HCT116 (cell line): ENCODE results near the gene VTI1A. TPM values are rescaled to one million over a fixed set of nuclear protein-coding genes. Genes with fewer than 3 reads are reported as not detected.

Experiments used
- ATAC-seq: fragments of 200-7000 bp; cut with Tn5 transposase; 2 replicates; pipeline ENCODE4 v1.9.1; 2020; ENCODE audit warnings: mild to moderate bottlenecking, moderate library complexity
- BruUV-seq: library from RNA; stranded (reverse); fragments of 400-500 nt; replicated peaks from 2 replicates; lab custom pipeline; 2021; lab: Mats Ljungman, UMichigan
- CTCF ChIA-PET: fragments of 300-600 bp; sonication (Branson Sonifier 250); formaldehyde crosslinking; loops from one replicate; lab custom pipeline; 2021; ENCODE audit warnings: antibody characterized with exemption; lab: Charles Lee
- POLR2A ChIA-PET: fragments of 300-600, 350-600 bp; sonication (Branson Sonifier 250); formaldehyde crosslinking; loops from one replicate; lab custom pipeline; 2021; ENCODE audit warnings: antibody characterized with exemption; lab: Charles Lee
- RAD21 ChIA-PET, 2 experiments: fragments of 300-600 bp; sonication (Branson Sonifier 250); formaldehyde crosslinking; loops; one replicate each; lab custom pipeline; 2023; ENCODE audit warnings: low total read pairs in 2 of 2; ENCODE audit not compliant: uncharacterized antibody in 2 of 2, unreplicated experiment in 2 of 2, low non-redundant PET in 1 of 2; lab: Charles Lee
- DNase-seq: peaks from one replicate; pipeline ENCODE4 v3.0.0-alpha.2; 2010; ENCODE audit warnings: low read depth, low spot score
- H2AFZ ChIP-seq: fragments of 200-600 bp; shearing (Covaris generic), sonication (generic); 2 replicates; pipeline ENCODE4 v1.6.1; 2017; ENCODE audit warnings: low read depth, mixed run types, mixed read lengths, antibody characterized with exemption, low read length; ENCODE audit not compliant: poor library complexity, severe bottlenecking
- H3K27ac ChIP-seq: 2 replicates; pipeline ENCODE4 v1.5.1; 2012; ENCODE audit warnings: low read depth, low read length
- H3K27me3 ChIP-seq: fragments of 200-600 bp; sonication (generic); 2 replicates; pipeline ENCODE4 v1.6.1; 2016; ENCODE audit warnings: mixed run types, low read length, mixed read lengths; ENCODE audit not compliant: insufficient read depth
- H3K36me3 ChIP-seq, 2 experiments: fragments of 200-500 bp in 1 of 2; fragments of 200-600 bp in 1 of 2; sonication (Bioruptor generic) in 1 of 2; sonication (generic) in 1 of 2; 2 replicates each; pipeline versions ENCODE4 v1.5.1 to v1.6.1; 2014 to 2016; ENCODE audit warnings: low read length in 2 of 2, inconsistent platforms in 1 of 2, mixed read lengths in 1 of 2, mixed run types in 1 of 2; ENCODE audit not compliant: insufficient read depth in 2 of 2, control insufficient read depth in 1 of 2
- H3K4me1 ChIP-seq, 2 experiments: fragments of 200-600 bp in 1 of 2; sonication (generic) in 1 of 2; 2 replicates each; pipeline versions ENCODE4 v1.5.1 to v1.6.1; 2012 to 2017; ENCODE audit warnings: low read length in 2 of 2, inconsistent platforms in 1 of 2, mild to moderate bottlenecking in 1 of 2, mixed read lengths in 1 of 2, mixed run types in 1 of 2, moderate library complexity in 1 of 2; ENCODE audit not compliant: insufficient read depth in 2 of 2, control insufficient read depth in 1 of 2
- H3K4me2 ChIP-seq: fragments of 200-600 bp; sonication (generic); 2 replicates; pipeline ENCODE4 v1.6.1; 2017; ENCODE audit warnings: mixed run types, low read length, mixed read lengths
- H3K4me3 ChIP-seq, 2 experiments: fragments of 200-600 bp in 1 of 2; sonication (generic) in 1 of 2; replicated peaks in 1 of 2; 2 replicates each; pipeline ENCODE4 v1.5.1; 2011 to 2016; ENCODE audit warnings: low read length in 2 of 2, control low read depth in 1 of 2, low read depth in 1 of 2, mild to moderate bottlenecking in 1 of 2, mixed read lengths in 1 of 2, mixed run types in 1 of 2
- H3K79me2 ChIP-seq: fragments of 200-600 bp; sonication (generic); 2 replicates; pipeline ENCODE4 v1.6.1; 2017; ENCODE audit warnings: mild to moderate bottlenecking, mixed run types, low read length, moderate library complexity, mixed read lengths; ENCODE audit not compliant: insufficient read depth
- H3K9ac ChIP-seq: fragments of 200-600 bp; sonication (generic); 2 replicates; pipeline ENCODE4 v1.6.1; 2016; ENCODE audit warnings: low read length, mixed read lengths
- H3K9me2 ChIP-seq: fragments of 200-600 bp; sonication (generic), shearing (Covaris generic); 2 replicates; pipeline ENCODE4 v1.6.1; 2017; ENCODE audit warnings: mixed run types, mild to moderate bottlenecking, moderate library complexity; ENCODE audit not compliant: insufficient read depth
- H3K9me3 ChIP-seq, 2 experiments: fragments of 200-500 bp in 1 of 2; fragments of 200-600 bp in 1 of 2; sonication (Bioruptor generic) in 1 of 2; sonication (generic) in 1 of 2; 2 replicates each; pipeline ENCODE4 v1.6.1; 2014 to 2017; ENCODE audit warnings: low read length in 2 of 2, mixed read lengths in 2 of 2, inconsistent platforms in 1 of 2, low read depth in 1 of 2, mild to moderate bottlenecking in 1 of 2, mixed run types in 1 of 2, moderate library complexity in 1 of 2; ENCODE audit not compliant: control insufficient read depth in 1 of 2, insufficient read depth in 1 of 2
- H4K20me1 ChIP-seq: fragments of 200-600 bp; sonication (generic), shearing (Covaris generic); 2 replicates; pipeline ENCODE4 v1.6.1; 2017; ENCODE audit warnings: mixed run types, mild to moderate bottlenecking, moderate library complexity; ENCODE audit not compliant: insufficient read depth
- CEBPB ChIP-seq: IDR thresholded peaks from 2 replicates; pipeline ENCODE4 v1.6.1; 2012; ENCODE audit warnings: low read depth
- CTCF ChIP-seq, 3 experiments: fragments of 200-600 bp in 1 of 3; sonication (generic) in 1 of 3; IDR thresholded peaks in 2 of 3; conservative IDR thresholded peaks in 1 of 3; 2 replicates each; pipeline ENCODE4 v1.5.1; 2012 to 2017; ENCODE audit warnings: low read depth in 2 of 3, low read length in 2 of 3, antibody characterized with exemption in 1 of 3, borderline replicate concordance in 1 of 3, control low read depth in 1 of 3, mild to moderate bottlenecking in 1 of 3, mixed read lengths in 1 of 3, mixed run types in 1 of 3, moderate library complexity in 1 of 3; ENCODE audit not compliant: insufficient read depth in 1 of 3
- EZH2 ChIP-seq: fragments of 200-600 bp; sonication (generic); IDR thresholded peaks from 2 replicates; pipeline ENCODE4 v1.6.1; 2017; ENCODE audit warnings: antibody characterized with exemption, mixed run types
- FOSL1 ChIP-seq: IDR thresholded peaks from 2 replicates; pipeline ENCODE4 v1.6.1; 2012; ENCODE audit warnings: low read depth
- MAX ChIP-seq: IDR thresholded peaks from 2 replicates; pipeline ENCODE4 v1.6.1; 2012
- POLR2A ChIP-seq: IDR thresholded peaks from 2 replicates; pipeline ENCODE4 v1.7.0; 2011; ENCODE audit warnings: borderline replicate concordance; ENCODE audit not compliant: insufficient read depth, insufficient read length; ENCODE audit errors: extremely low read depth
- RAD21 ChIP-seq: IDR thresholded peaks from 2 replicates; pipeline ENCODE4 v1.6.1; 2012; ENCODE audit warnings: low read depth, mild to moderate bottlenecking
- SIN3A ChIP-seq: IDR thresholded peaks from 2 replicates; pipeline ENCODE4 v1.6.1; 2012; ENCODE audit warnings: low read depth
- SRF ChIP-seq: IDR thresholded peaks from 2 replicates; pipeline ENCODE4 v1.6.1; 2012; ENCODE audit warnings: low read depth
- ZBTB33 ChIP-seq: IDR thresholded peaks from 2 replicates; pipeline ENCODE4 v1.6.1; 2011; ENCODE audit warnings: mild to moderate bottlenecking, low read length, moderate library complexity; ENCODE audit not compliant: insufficient replicate concordance; ENCODE audit errors: extremely low read depth
- ZFX ChIP-seq: fragments of 450-650 bp; IDR thresholded peaks from 2 replicates; pipeline ENCODE4 v1.6.1; 2017
- ZNF274 ChIP-seq: fragments of 200-500 bp; sonication (Bioruptor generic); IDR thresholded peaks from 2 replicates; pipeline ENCODE4 v1.6.1; 2014; ENCODE audit warnings: mild to moderate bottlenecking, low read depth, low read length, inconsistent platforms
- intact Hi-C: fragments of 100-400 bp; cut with micrococcal nuclease; formaldehyde crosslinking; loops from 2 replicates; pipeline ENCODE4 v1.10.0; 2022
- total RNA-seq: library from RNA; stranded (reverse); gene quantifications from one replicate; pipeline ENCODE4 v1.2.1, GENCODE V29; 2021; ENCODE audit not compliant: unreplicated experiment
- TF ChIP-seq, protein P1 (sequence below): IDR thresholded peaks from 2 replicates; pipeline ENCODE4 v1.6.1; 2012

VTI1A gene
- total RNA-seq, 1 experiment from 2014 or later, result 80.7 TPM

DNA sequence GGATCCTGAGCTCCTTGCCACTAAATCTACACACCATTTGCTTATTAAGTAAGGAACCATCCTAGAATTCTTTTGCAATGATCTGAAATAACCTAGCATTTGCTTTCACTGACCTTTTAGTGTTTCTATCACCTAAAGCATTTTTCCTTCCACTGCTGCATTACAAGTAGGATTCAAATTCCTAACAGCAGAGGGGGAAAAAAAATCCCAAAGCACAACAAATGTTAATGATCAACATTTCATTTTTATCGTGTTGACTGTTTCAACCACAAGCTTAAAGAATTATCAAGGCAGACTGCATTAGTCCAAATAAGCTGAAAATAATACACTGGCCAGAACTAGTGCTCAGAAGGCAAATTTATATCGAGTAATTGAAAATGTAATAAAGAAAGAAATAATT, 328.4 kb downstream of the VTI1A start:
- Histone ChIP-seq H3K4me1 (peaks cover 18 to 30% of the 10 kb centered on the region in 2 experiments), H3K9me3 (no peaks in the 10 kb centered on the region), H2AFZ (no peak overlapping the region), H3K9me2 (no peaks in the 10 kb centered on the region), H3K36me3 (no peaks in the 10 kb centered on the region), H3K27ac (no peak overlapping the region), H3K79me2 (no peaks in the 10 kb centered on the region), H3K9ac (no peak overlapping the region), H3K4me3 (no peak overlapping the region), H4K20me1 (no peaks in the 10 kb centered on the region), H3K27me3 (no peaks in the 10 kb centered on the region), H3K4me2 (no peak overlapping the region)
- POLR2A ChIA-PET, result no interaction called here
- intact Hi-C loops, result no loop called here
- TF ChIP-seq ZNF274, result no peak
- TF ChIP-seq CTCF (IDR thresholded peaks at IDR 0.05 in 2 of 3, conservative IDR thresholded peaks at IDR 0.05 in 1 of 3; ENCODE audit: borderline replicate concordance in 1 of 3, insufficient read depth in 1 of 3, low read depth in 2 of 3, low read length in 2 of 3), result peak in 2 of 3 experiments; percentile 13 to 30; a peak in 1 of 6 replicates
- CTCF ChIA-PET, result no interaction called here
- RAD21 ChIA-PET, result no interaction called here
- BruUV-seq, result no TSS peak
- ATAC-seq, result no peak
- no peak for DNase-seq

DNA sequence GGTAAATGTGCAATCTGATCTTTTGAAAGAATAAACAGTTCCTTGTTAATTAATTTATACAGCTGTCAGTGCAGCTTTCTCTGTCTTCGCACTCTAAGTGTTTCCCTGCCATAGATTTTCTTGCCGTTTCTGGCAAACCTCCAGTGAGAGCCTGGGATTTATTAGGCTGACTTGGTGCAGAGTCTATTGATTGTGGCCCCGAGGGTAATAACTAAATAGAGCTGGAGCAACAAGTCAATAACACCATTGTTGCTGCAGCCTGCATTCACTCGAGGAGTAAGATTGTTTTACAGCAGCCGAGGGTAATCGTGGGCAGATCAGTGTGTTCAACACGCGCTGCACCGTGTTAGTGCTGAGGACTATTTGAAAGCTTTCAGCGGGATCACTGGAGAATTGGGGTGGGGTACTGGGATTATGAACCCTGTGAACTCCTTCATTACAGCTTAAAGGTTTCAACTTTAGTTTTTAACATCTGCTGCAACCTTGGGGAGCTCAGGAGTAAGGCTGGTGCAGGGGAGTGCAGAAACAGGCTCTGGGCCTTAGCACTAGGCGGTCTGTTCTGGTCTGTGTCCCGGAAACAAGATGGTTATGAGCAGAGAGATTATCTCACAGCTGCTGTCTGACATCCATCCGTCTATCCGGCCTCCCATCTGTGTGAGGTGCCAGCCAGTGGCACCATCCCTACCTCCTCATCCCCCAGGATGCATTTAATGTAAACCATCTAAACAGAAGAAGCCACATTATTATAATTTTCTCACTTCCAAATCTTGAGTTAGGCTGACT, 329.1 kb downstream of the VTI1A start:
- Histone ChIP-seq H3K4me2 (no peak overlapping the region), H3K79me2 (no peaks in the 10 kb centered on the region), H2AFZ (no peak overlapping the region), H3K4me3 (no peak overlapping the region), H3K36me3 (no peaks in the 10 kb centered on the region), H3K27ac (no peak overlapping the region), H3K9ac (no peak overlapping the region), H3K9me3 (no peaks in the 10 kb centered on the region), H3K27me3 (no peaks in the 10 kb centered on the region), H3K9me2 (no peaks in the 10 kb centered on the region), H3K4me1 (peaks cover 18 to 30% of the 10 kb centered on the region in 2 experiments), H4K20me1 (no peaks in the 10 kb centered on the region)
- ChIA-PET POLR2A (no interaction called here), RAD21 (no interaction called here), CTCF (no interaction called here)
- DNase-seq (no peak), ATAC-seq (no peak)
- BruUV-seq, result no TSS peak
- intact Hi-C loops, result no loop called here
- TF ChIP-seq POLR2A, result no peak
- TF ChIP-seq, protein P1, sequence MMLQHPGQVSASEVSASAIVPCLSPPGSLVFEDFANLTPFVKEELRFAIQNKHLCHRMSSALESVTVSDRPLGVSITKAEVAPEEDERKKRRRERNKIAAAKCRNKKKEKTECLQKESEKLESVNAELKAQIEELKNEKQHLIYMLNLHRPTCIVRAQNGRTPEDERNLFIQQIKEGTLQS, result no peak
- TF ChIP-seq ZNF274, result no peak
- TF ChIP-seq SIN3A, result no peak
- no peak for TF ChIP-seq ZFX
- TF ChIP-seq MAX, result no peak
- no peak for TF ChIP-seq ZBTB33
- TF ChIP-seq RAD21, result no peak
- no peak for TF ChIP-seq EZH2
- TF ChIP-seq CEBPB, result no peak
- TF ChIP-seq FOSL1, result no peak
- no peak for TF ChIP-seq SRF
